Right renal cortex interstitium (tissue), 3 donors: Measurements from ENCODE around the gene PRF1. TPM values are rescaled to one million over a fixed set of nuclear protein-coding genes. Genes with fewer than 3 reads are reported as not detected.
"Not testable (repeated sequence)": the region's sequence is repeated elsewhere in the genome, so short reads cannot be mapped to it uniquely, and the experiment has no call there.

ENCODE experiments used
- DNase-seq, 3 donors: peaks; one replicate each; pipeline ENCODE4 v3.0.0-alpha.2; 2013; ENCODE audit warnings: low read depth in 3 of 3, low spot score in 2 of 3
- polyA plus RNA-seq, 3 donors: library from polyadenylated mRNA; unstranded; fragments of 120-200 nt; gene quantifications; one replicate each; pipeline ENCODE4 v1.2.1, GENCODE V29; 2013; ENCODE audit not compliant: insufficient read length in 3 of 3

The PRF1 gene
- polyA plus RNA-seq, 3 donors: 0.72 to 0.82 (median 0.79) TPM

DNA sequence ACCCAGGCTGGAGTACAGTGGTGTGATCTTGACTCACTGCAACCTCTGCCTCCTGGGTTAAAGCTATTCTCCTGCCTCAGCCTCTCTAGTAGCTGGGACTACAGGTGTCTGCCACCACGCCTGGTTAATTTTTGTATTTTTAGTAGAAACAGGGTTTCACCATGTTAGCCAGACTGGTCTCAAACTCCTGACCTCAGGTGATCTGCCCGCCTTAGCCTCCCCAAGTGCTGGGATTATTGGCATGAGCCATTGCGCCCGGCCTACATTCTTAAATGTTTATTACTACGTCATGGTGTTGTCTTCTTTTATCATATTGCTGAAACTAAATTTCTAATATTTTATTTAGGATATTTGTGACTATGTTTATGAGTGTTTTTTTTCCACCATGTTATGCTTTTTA, 21.4 kb downstream of the PRF1 start:
- DNase-seq: not testable (repeated sequence)

DNA sequence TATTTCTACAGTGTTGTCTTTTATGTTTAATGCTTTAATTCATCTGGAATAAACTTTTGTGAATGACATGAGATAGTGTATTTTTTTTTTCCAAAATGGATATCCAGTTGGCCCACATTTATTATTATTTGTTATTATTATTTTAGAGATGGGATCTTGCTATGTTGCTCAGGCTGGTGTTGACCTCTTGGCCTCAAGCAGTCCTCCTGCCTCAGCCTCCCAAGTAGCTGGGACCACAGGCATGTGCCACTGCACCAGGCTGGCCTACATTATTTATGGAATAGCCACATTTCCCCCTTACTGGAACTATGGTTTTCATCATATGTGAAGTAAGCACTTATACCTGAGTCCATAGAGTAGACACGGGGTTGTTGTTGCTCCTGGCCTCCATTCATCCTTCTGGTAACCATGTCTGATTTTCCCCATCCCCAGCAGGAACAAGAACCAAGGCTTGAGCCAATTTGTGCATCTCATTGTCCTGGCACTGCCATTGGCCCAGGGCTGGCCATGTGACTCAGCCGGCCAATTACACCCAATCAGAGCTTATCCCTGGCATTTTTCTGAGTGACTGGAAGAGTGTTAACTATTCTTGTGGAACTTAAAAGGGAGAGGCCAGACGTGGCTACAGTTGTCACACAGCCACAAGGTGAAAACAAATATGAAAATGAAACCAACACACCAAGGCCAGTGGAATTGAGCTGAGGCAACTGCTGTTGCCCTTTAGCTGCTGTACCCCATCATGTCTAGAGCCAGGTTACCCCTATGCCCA, 23.1 kb downstream of the PRF1 start:
- no peak for DNase-seq

DNA sequence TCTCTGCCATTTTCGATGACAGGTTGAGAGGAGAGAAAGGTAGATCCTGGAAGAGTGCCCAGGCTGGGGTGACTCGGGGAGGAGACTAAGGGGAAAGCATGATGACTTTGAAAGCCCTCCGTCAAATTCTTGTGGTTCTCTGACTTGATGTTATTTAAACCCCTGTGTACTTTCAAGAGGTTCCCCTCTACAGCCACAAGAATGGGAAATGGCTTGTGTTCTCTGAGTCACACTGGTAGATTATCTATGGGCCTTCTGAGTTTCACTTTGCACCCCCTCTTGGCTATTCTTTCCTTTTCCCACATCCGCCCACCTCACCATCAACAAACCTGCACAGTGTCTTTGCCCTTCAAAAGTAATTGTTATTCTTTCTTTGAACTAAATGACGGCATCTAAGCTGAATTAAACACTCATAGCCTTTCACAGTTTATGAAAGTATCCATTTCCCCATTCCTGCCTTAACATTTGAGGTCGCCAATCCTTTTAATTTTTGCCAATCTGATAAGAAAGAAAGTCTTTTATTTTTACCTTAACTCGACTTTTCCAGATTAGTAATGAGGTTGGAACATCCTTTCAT, 24.1 kb downstream of the PRF1 start:
- no peak for DNase-seq

DNA sequence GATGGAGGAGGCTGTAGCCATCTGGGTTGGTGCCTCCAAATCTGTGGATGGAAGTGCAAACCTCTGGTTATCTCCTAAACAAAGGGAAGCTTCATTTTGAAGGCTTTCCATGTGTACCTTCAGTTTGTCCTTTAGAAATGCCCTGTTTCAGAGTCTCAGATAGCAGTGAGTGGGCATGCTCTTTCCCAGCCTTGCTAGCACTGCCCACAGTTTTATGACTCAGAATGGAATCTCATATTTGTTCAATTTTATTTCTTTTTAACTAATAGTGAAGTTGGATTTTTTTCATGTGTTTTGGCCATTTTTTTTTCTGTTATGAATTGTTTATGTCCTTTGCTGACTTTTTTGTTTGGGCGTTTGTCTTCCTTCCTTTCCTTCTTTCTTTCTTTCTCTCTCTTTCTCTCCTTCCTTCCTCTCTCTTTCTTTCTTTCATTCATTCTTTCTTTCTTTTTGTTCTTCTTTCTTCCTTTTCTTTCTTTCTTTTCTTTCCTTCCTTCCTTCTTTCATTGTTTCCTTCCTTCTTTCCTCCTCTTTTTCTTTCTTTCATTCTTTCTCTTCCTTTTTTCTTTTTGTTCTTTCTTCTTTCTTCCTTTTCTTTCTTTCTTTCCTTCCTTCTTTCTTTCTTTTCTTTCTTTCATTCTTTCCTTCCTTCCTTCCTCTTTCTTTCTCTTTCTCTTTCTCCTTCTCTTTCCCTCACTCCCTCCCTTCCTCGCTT, 25.6 kb downstream of the PRF1 start:
- DNase-seq: no peak

DNA sequence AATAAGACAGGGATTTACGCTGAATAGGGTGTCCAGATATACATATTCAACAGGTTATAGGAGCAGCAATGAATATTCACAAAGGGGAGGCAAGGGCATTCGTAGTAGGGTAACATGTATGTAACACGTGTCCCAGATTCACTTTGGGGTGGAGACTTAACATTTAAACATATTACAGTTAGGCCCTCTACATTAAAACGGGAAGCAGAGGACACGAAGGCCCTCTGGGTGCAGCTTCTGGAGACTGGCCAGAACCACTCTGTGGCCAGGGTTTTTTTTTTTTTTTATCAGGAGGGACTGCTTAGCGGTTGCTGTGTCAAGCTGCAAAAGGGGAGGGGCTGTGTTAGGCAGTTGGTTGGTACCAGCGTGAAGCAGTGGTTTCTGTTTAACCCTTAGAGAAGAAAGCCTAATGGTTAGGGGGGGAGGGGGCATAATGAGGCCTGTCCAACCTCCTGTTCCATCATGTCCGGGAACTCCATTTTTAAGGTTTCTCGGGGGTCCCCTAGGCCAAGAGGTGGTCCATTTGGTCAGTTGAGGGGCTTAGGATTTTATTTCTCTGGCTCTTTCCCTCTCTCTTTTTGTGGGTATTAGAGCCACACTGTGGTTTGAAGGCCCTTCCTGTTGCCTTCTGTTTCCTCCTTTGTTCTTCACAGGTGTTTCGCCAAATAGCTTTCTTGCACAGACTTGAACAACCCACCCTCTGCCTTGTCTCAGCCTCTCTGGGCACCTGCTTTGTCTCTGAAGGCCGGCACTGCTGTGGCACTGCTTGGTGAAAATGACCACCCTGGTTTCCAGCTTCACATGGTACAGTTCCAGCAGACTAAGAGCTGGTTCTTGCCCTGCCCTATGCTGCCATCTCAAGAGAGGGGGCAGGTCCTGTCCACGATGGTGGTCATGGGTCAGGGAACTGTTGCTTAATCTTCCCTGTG, 26.4 kb downstream of the PRF1 start:
- no peak for DNase-seq

DNA sequence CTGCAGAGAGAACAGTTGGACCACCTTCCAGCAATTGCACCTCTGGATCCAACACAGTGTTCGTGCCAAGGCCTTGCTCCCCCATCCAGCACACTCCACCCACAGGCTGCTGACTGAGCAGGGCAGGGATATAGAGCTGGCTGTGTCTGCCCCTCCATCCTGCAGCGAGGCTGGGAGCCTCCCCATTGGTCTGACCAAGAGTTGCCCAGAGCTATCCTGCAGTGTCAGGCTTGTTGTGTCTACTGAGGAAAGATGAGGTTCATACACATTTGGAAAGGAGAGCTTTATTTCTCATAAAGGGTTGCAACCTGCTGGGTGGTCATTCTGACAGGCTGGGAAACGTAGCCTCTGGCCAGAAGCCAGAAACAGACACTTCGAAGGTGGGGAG, 27.1 kb downstream of the PRF1 start:
- DNase-seq: no peak

DNA sequence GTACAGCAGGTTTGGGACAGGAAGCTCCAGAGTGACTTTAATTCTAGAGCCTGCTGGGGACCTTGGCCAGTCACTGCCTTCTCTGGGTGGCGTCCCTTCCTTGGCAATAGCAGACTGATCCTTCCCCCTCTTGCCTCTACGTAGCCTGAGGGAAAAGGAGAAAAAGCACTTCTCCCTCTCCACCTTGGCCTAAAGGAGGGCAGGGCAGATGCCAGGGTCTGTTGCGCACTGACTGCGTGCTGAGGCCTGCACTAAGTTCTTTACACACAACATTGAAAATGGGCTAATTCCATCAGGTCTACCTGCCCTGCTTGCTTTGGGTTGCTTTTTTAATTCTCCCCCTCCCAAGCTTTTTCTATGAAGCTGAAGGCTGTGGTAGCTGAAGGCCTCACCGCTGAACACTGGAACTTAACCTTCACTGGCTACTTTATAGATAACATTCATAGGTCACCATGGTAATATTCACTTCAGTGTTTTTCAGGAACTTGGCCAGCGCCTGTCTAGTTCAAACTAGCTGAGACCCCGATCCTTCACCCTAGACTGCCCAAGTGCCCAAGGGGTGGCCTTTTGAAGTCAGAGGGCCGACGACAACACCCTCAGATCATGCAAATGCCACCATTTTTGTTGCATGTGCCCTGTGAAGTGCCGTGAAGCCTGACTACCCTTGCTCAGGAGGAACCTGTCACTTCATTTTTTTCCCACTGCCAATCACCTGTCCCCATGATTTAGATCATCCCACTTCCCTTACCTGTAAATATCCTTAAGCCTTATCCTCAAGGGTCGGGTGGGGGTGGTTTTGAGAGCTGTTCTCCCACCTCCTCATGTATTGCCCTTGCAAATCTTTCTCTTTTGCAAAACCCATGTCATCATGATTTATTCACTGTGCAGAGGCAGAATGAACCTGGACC, 28.7 kb downstream of the PRF1 start:
- no peak for DNase-seq

DNA sequence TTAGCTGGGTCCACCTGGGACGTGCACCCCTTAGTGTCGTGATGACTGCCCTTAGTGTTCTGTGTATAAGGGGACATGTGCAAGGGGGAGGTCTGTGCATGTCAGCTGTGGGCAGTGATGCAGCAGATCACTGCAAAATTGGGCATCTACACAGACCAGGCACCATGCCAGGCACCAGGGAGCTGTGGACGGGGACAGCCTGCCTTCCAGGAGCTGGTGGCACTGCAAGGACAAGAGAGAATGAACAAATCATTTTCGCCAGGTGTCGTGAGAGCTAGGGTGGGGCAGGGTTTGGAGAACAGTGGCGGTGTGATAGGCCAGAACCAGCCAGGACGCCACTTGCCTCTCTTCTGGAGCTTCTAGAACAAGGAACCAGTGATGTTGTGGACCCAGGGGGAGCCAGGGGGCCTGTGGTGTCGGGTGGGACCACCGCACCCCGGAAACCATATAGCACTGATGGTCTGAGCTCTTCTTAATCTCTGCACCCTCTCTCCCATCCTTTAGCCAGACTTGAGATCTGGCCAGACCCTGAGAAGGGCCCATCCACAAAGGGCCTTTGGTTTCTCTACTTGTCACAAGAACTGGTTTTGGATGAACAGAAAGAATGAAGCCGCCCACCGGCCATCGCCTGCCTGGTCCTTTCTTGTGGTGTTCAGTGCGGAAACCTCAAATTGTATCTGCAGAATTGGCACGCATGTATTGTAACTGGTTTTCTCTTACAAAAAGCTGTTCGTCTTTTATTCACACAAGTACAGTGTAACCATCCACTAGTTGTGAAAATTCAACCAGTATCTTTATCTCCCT, 30.7 kb downstream of the PRF1 start:
- no peak for DNase-seq

DNA sequence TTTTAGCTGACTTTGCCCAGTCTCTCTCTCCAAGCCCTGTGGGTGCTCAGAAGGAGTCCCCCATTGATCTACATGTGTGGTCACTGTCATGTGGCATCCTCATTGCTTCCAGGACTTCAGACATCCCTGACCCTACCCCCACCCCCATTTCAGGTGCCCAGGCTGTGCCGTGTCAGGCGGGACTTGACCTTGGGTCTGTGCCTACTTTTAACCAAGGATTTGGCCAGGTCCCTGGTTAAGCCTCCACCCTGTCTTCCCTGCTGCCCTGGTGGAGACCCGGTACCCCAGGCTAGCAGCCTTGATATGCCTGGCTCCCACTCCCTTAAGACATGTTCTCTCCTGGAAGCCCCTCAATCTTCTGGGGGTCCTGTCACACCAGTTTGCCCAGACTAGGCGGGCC, 31.3 kb downstream of the PRF1 start:
- no peak for DNase-seq

DNA sequence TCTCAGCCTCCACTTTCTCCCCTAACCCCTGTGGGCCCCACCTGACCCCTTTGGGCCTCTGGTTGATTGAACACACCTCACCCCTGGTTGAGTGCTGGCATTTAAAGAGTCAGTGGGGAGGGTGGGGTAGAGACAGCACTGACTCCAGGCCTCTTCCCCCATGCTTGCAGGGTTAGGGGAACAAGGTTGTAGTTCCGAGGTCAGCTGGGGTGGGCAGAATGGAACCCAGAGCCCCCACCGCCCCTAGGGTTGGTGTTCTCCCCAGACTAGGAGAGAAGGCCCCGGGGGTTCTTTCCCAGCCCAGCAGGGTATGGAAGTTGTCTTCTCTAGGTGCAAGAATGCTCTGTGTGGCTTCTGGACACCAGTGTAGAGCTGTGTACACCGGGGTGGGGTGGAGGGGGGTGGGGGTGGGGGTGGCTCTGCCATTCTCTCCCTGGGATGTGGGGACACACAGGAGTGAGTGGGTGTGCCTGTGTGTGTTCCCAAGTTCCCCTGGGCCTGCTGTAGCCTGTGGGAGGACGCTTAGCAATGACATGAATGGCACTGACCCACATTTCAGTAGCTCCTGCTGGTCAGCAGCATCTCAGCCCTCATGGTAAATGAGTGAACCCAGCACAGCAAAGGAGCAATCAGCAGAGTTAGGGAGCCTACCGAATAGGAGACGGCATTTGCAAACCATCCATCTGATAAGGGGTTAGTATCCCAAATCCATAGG, 33.6 kb downstream of the PRF1 start:
- DNase-seq: no peak

DNA sequence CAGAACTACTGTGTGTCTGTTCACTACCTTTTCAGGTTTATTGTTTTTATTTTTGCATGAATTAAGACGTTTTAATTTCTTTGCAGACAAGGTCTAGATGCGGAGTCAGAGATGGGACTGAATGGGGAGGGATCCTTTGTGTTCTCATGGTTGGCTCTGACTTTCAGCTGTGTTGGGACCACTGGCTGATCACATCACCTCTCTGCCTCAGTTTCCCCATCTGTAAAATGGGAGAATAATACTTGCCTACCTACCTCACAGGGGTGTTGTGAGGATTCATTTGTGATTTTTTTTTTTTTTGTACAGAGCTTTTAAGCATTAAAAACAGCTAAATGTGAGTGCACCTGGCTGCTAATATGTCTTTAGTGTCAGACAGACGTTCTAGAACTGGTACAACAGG, 34.4 kb downstream of the PRF1 start:
- no peak for DNase-seq

DNA sequence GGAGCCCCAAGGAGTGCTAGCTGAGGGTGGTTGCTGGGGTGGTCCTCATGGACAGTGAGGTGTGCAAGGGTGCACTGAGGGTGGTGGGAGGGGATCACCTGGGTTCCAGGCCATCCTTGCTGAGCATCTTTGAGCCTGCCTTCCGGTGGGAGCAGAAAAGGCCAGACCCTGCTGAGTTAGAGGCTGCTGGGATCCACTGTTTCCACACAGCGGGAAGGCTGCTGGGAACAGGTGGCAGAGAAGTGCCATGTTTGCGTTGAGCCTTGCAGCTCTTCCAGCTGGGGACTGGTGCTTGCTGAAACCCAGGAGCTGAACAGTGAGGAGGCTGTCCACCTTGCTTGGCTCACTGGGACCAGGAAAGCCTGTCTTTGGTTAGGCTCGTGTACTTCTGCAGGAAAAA, 34.9 kb downstream of the PRF1 start:
- DNase-seq: no peak

DNA sequence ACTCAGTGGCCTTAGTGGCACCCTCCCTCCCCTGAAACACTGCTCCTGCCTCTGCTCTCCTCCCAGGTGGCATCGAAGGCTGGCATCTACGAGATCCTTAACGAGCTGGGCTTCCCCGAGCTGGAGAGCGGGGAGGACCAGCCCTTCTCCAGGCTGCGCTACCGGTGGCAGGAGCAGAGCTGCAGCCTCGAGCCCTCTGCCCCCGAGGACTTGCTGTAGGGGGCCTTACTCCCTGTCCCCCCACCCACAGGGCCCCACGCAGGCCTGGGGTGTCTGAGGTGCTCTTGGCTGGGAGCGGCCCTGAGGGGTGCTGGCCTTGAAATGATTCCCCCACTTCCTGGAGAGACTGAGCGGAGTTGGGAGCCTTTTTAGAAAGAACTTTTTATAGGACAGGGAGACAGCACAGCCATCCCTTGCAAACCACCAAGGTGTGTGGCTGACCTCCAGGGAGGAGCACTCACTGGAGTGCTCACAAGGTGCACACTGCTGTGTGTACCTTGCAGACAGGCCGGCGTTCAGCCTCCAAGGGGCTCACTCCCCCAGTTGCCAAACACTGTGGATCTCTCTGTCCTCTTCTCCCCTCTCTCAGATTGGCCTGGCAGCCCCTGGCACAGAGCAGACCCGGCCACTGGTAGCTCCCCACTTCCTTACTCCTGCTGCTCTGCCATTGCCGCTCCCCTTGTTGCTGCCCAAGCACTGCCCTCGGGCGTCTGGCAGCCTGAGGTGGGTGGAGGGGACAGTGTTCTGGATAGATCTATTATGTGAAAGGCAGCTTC, 35.8 kb downstream of the PRF1 start:
- no peak for DNase-seq

DNA sequence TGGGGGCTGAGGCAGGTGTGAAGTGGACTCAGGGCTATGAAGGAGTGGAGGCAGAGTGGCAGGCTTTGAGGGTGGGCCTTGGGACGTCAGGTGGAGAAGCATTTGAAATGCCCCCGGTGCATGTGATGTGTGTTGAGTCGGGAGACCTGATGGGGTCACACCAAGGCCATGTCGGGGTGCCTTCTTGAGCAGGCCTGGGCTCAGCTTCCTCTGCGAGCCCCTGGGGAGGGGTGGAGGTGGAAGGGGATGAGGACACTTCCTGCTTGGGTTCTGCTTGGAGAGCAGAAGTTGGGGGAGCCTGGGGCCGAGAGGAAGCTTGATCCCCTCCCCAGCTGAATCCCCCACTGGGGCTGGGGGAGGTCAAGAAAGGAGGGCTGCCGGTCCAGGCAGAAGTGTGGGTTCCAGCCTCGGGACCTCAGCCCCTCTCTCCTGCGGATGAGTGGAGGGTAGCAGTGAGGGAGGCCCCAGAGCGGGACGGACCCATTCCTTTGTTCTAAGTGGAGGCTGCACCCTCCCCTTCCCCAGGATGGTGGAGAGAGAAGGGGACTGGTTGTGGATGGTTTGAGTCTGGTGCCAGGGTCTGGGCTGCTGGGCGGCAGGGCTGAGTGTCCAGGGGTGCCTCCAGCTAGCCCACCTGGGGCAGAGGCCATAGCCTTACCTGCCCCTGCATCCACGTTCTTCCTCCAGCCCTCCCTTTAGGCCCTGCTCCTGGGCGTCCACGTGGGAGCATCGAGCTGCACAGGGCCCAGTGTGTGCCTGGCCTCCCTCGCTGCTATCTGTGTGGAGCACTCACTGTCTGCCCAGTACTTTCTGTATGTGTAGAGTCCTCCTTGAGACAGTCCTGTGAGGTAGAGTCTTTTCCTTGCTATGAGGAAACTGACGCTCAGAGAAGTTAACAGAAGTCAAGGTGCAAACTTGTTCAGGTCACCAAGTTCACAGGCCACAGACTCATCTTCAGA, 36.7 kb downstream of the PRF1 start:
- no peak for DNase-seq

DNA sequence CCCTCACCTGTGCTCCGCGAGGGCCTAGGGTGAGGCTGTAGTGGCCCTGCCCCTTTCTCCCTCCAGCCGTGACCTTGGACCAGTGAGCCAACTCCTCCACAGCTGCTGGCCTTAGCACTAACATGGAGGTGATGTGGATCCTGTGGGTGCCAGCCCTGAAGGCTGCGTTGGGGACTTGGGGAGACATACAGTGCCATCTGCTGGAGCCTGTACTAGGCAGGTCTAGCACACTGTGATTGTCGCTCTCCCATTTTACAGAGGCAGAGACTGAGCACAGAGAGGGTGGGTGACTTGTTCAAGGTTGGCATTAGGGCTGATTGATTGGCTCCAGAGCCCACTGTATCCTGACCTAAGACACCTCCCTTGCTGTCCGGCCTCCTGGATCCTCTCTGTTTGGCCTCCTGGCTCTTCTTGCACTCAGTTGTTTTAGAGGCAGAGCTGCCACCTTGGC, 37.6 kb downstream of the PRF1 start:
- no peak for DNase-seq

DNA sequence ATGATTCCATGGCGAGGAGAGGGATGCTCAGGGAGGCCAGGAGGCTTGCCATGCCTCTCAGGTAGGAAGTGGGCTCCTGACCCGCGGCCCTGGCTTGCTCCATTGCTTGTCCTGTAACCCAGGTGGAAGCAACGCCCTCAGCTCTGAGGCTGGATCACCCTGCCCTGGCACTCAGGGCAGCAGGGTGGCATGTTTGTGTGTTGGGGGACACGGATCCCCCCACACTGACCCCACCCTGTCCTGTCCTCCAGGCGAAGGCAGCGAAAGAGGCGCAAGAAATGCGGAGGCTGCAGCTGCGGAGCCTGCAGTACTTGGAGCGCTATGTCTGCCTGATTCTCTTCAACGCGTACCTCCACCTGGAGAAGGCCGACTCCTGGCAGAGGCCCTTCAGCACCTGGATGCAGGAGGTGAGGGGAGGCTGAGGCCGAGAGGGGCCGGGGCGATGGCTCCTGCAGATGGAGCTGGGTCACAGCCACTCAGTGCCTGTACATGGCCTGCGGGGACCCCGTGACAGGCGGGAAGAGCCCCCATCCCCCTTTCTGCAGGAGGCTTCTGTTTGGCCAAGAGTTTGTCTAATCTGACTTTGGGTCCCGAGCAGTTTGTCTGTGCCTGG, 38.3 kb downstream of the PRF1 start:
- DNase-seq: no peak
